HEK293T (cell line): ENCODE data around the gene CCSER1.

Source experiments
- CTCF ChIA-PET: fragments of 350-600 bp; formaldehyde crosslinking; extraction: SDS; loops from one replicate; lab custom pipeline; 2021; ENCODE audit warnings: antibody characterized with exemption, inconsistent platforms; lab: Yijun Ruan, JAX
- POLR2A ChIA-PET: fragments of 350-600 bp; formaldehyde crosslinking; extraction: SDS; loops from one replicate; lab custom pipeline; 2020; ENCODE audit warnings: antibody characterized with exemption, inconsistent platforms; lab: Yijun Ruan, JAX
- DNase-seq: peaks from one replicate; pipeline ENCODE4 v3.0.0; 2012; ENCODE audit warnings: mixed read lengths; ENCODE audit errors: extremely low spot score
- ARNT ChIP-seq: fragments of 450-650 bp; IDR thresholded peaks from 2 replicates; pipeline ENCODE4 v1.6.1; 2017; ENCODE audit warnings: mild to moderate bottlenecking
- BHLHE40 ChIP-seq: fragments of 450-650 bp; IDR thresholded peaks from 2 replicates; pipeline ENCODE4 v1.6.1; 2016; ENCODE audit warnings: mild to moderate bottlenecking, moderate library complexity, borderline replicate concordance
- CTBP1 ChIP-seq: fragments of 450-650 bp; IDR thresholded peaks from 2 replicates; pipeline ENCODE4 v1.6.1; 2016; ENCODE audit warnings: borderline replicate concordance
- ELF4 ChIP-seq: fragments of 450-650 bp; IDR thresholded peaks from 2 replicates; pipeline ENCODE4 v1.6.1; 2017; ENCODE audit warnings: antibody characterized with exemption
- FOXA1 ChIP-seq: fragments of 450-650 bp; IDR thresholded peaks from 2 replicates; pipeline ENCODE4 v1.6.1; 2016; ENCODE audit warnings: mild to moderate bottlenecking
- FOXK2 ChIP-seq: fragments of 450-650 bp; IDR thresholded peaks from 2 replicates; pipeline ENCODE4 v1.6.1; 2016; ENCODE audit warnings: mild to moderate bottlenecking
- FOXM1 ChIP-seq: fragments of 450-650 bp; IDR thresholded peaks from 2 replicates; pipeline ENCODE4 v1.6.1; 2017; ENCODE audit warnings: mild to moderate bottlenecking, borderline replicate concordance
- HDGF ChIP-seq: fragments of 450-650 bp; IDR thresholded peaks from 2 replicates; pipeline ENCODE4 v1.6.1; 2017; ENCODE audit warnings: antibody characterized with exemption, borderline replicate concordance
- L3MBTL2 ChIP-seq: fragments of 450-650 bp; conservative IDR thresholded peaks from 2 replicates; pipeline ENCODE4 v1.6.1; 2016; ENCODE audit warnings: mild to moderate bottlenecking
- LEF1 ChIP-seq: fragments of 450-650 bp; IDR thresholded peaks from 2 replicates; pipeline ENCODE4 v1.6.1; 2017; ENCODE audit warnings: mild to moderate bottlenecking, borderline replicate concordance
- NFRKB ChIP-seq: fragments of 450-650 bp; IDR thresholded peaks from 2 replicates; pipeline ENCODE4 v1.6.1; 2016; ENCODE audit warnings: mild to moderate bottlenecking, moderate library complexity
- PKNOX1 ChIP-seq: fragments of 450-650 bp; IDR thresholded peaks from 2 replicates; pipeline ENCODE4 v1.6.1; 2016
- SP1 ChIP-seq: fragments of 450-650 bp; IDR thresholded peaks from 2 replicates; pipeline ENCODE4 v1.6.1; 2017
- SUZ12 ChIP-seq: fragments of 450-650 bp; IDR thresholded peaks from 2 replicates; pipeline ENCODE4 v1.6.1; 2016; ENCODE audit warnings: mild to moderate bottlenecking
- TARDBP ChIP-seq: fragments of 450-650 bp; IDR thresholded peaks from 2 replicates; pipeline ENCODE4 v1.6.1; 2016
- ZNF384 ChIP-seq: fragments of 450-650 bp; IDR thresholded peaks from 2 replicates; pipeline ENCODE4 v1.6.1; 2016

CCSER1 gene

GRCh38 chr4:90198086-90198847 lies 71.1 kb downstream of the CCSER1 start:
- ChIA-PET CTCF (no interaction called here), POLR2A (no interaction called here)
- no peak for DNase-seq
- no peak for TF ChIP-seq SP1
- TF ChIP-seq NFRKB, result no peak
- no peak for TF ChIP-seq FOXM1
- TF ChIP-seq FOXA1, result no peak
- no peak for TF ChIP-seq ELF4
- TF ChIP-seq FOXK2, result no peak
- no peak for TF ChIP-seq L3MBTL2
- TF ChIP-seq ZNF384, result no peak
- no peak for TF ChIP-seq BHLHE40
- no peak for TF ChIP-seq CTBP1
- TF ChIP-seq HDGF, result no peak
- no peak for TF ChIP-seq ARNT

- no peak for DNase-seq
- ChIA-PET POLR2A (no interaction called here), CTCF (no interaction called here)
- TF ChIP-seq NFRKB (no peak), PKNOX1 (no peak), FOXM1 (no peak), LEF1 (no peak), HDGF (no peak), FOXA1 (no peak), BHLHE40 (no peak), ELF4 (no peak), SP1 (no peak), ARNT (no peak), TARDBP (no peak), FOXK2 (no peak), L3MBTL2 (no peak), CTBP1 (no peak), ZNF384 (no peak), SUZ12 (no peak)
Measured at GRCh38 chr4:90207887-90208454, 80.8 kb downstream of the CCSER1 start.

- ChIA-PET CTCF (interaction anchor here (0.6 kb wide), 1 partner anchor 60 kb away, joined by 4 read pairs; no protein-coding TSS in a partner anchor), POLR2A (no interaction called here)
- no peak for DNase-seq
- TF ChIP-seq CTBP1 (no peak), FOXM1 (no peak), ARNT (no peak), FOXK2 (no peak), L3MBTL2 (no peak), PKNOX1 (no peak), BHLHE40 (no peak), NFRKB (no peak), SUZ12 (no peak), TARDBP (no peak), FOXA1 (no peak)
Measured at GRCh38 chr4:90209922-90210321, 82.7 kb downstream of the CCSER1 start.

- ChIA-PET CTCF (no interaction called here), POLR2A (no interaction called here)
Measured at GRCh38 chr4:90211174-90211573, 84.0 kb downstream of the CCSER1 start.

GRCh38 chr4:90215286-90215685 lies 88.1 kb downstream of the CCSER1 start:
- CTCF ChIA-PET, result no interaction called here

More at GRCh38 chr4:90211174-90211573, 84.0 kb downstream of the CCSER1 start:
- DNase-seq, result no peak
- no peak for TF ChIP-seq LEF1
- no peak for TF ChIP-seq NFRKB
- no peak for TF ChIP-seq L3MBTL2
- TF ChIP-seq ELF4, result no peak
- TF ChIP-seq CTBP1, result no peak
- no peak for TF ChIP-seq HDGF
- TF ChIP-seq SP1, result no peak
- TF ChIP-seq PKNOX1, result no peak
- no peak for TF ChIP-seq BHLHE40
- TF ChIP-seq ZNF384, result no peak

More at GRCh38 chr4:90215286-90215685, 88.1 kb downstream of the CCSER1 start:
- POLR2A ChIA-PET, result no interaction called here
- no peak for TF ChIP-seq NFRKB
- no peak for TF ChIP-seq PKNOX1
- no peak for TF ChIP-seq TARDBP
- TF ChIP-seq HDGF, result no peak
- TF ChIP-seq ZNF384, result no peak
- no peak for TF ChIP-seq LEF1
- TF ChIP-seq SP1, result no peak
- no peak for TF ChIP-seq L3MBTL2
- TF ChIP-seq ELF4, result no peak
- no peak for TF ChIP-seq CTBP1
- no peak for TF ChIP-seq ARNT
- no peak for TF ChIP-seq FOXK2
- TF ChIP-seq BHLHE40, result no peak
- no peak for DNase-seq
